IMR-90 (cell line): ENCODE results near the gene FAM168A. TPM values are rescaled to one million over a fixed set of nuclear protein-coding genes. Genes with fewer than 3 reads are reported as not detected.

Experiments used
- ATAC-seq: fragments of 200-7000 bp; cut with Tn5 transposase; 2 replicates; pipeline ENCODE4 v1.9.1; 2020; ENCODE audit warnings: low read depth, mild to moderate bottlenecking, moderate library complexity
- BruUV-seq: library from RNA; stranded (reverse); fragments of 400-500 nt; replicated peaks from 2 replicates; lab custom pipeline; 2021; lab: Mats Ljungman, UMichigan
- CTCF ChIA-PET: fragments of 300-600 bp; formaldehyde crosslinking; extraction: SDS; loops from one replicate; lab custom pipeline; 2021; ENCODE audit warnings: antibody characterized with exemption; lab: Yijun Ruan, JAX
- POLR2A ChIA-PET: fragments of 300-600 bp; sonication (Branson Sonifier 250); formaldehyde crosslinking; loops from one replicate; lab custom pipeline; 2022; ENCODE audit warnings: antibody characterized with exemption; ENCODE audit not compliant: unreplicated experiment; lab: Charles Lee
- DNase-seq: peaks from one replicate; pipeline ENCODE4 v3.0.0; 2013
- H2AFZ ChIP-seq: replicated peaks from 2 replicates; pipeline ENCODE3; 2013; ENCODE audit warnings: low read length, mild to moderate bottlenecking; ENCODE audit not compliant: poor library complexity
- H2AK5ac ChIP-seq: 2 replicates; pipeline ENCODE4 v1.6.1; 2013; ENCODE audit warnings: low read depth, low read length, inconsistent platforms
- H2AK9ac ChIP-seq: replicated peaks from 2 replicates; pipeline ENCODE3; 2013; ENCODE audit warnings: mild to moderate bottlenecking, low read depth, low read length, moderate library complexity; ENCODE audit not compliant: poor library complexity
- H2BK120ac ChIP-seq: 2 replicates; pipeline ENCODE4 v1.6.1; 2013; ENCODE audit warnings: low read depth, low read length, inconsistent platforms
- H2BK15ac ChIP-seq: 3 replicates; pipeline ENCODE4 v1.6.1; 2013; ENCODE audit warnings: low read depth, low read length, inconsistent platforms
- H2BK20ac ChIP-seq: 2 replicates; pipeline ENCODE4 v1.6.1; 2013; ENCODE audit warnings: low read depth, mild to moderate bottlenecking, inconsistent platforms, low read length, moderate library complexity
- H2BK5ac ChIP-seq: 2 replicates; pipeline ENCODE4 v1.6.1; 2013; ENCODE audit warnings: mild to moderate bottlenecking, low read depth, low read length, inconsistent platforms; ENCODE audit not compliant: poor library complexity, severe bottlenecking
- H3K14ac ChIP-seq: replicated peaks from 2 replicates; pipeline ENCODE4 v1.6.1; 2013; ENCODE audit warnings: low read depth, low read length, inconsistent platforms
- H3K18ac ChIP-seq: 2 replicates; pipeline ENCODE4 v1.6.1; 2013; ENCODE audit warnings: low read depth, low read length, control low read depth
- H3K23ac ChIP-seq: 2 replicates; pipeline ENCODE4 v1.6.1; 2013; ENCODE audit warnings: low read depth, low read length, inconsistent platforms
- H3K27ac ChIP-seq: 2 replicates; pipeline ENCODE4 v1.5.1; 2013; ENCODE audit warnings: mild to moderate bottlenecking, control low read depth, low read length; ENCODE audit not compliant: insufficient read depth
- H3K27me3 ChIP-seq: 2 replicates; pipeline ENCODE4 v1.6.1; 2013; ENCODE audit warnings: low read length; ENCODE audit not compliant: control insufficient read depth, insufficient read depth
- H3K36me3 ChIP-seq: 2 replicates; pipeline ENCODE4 v1.6.1; 2013; ENCODE audit warnings: low read length, mixed read lengths; ENCODE audit not compliant: control insufficient read depth, insufficient read depth
- H3K4ac ChIP-seq: 2 replicates; pipeline ENCODE4 v1.6.1; 2013; ENCODE audit warnings: low read depth, low read length, inconsistent platforms
- H3K4me1 ChIP-seq: 2 replicates; pipeline ENCODE4 v1.6.1; 2013; ENCODE audit warnings: low read length, mixed read lengths; ENCODE audit not compliant: control insufficient read depth, insufficient read depth
- H3K4me2 ChIP-seq: 2 replicates; pipeline ENCODE4 v1.6.1; 2013; ENCODE audit warnings: low read depth, mild to moderate bottlenecking, control low read depth, low read length, moderate library complexity
- H3K4me3 ChIP-seq: 2 replicates; pipeline ENCODE4 v1.5.1; 2013; ENCODE audit warnings: low read depth, mild to moderate bottlenecking, control low read depth, low read length, moderate library complexity; ENCODE audit not compliant: insufficient read depth
- H3K56ac ChIP-seq: 2 replicates; pipeline ENCODE4 v1.6.1; 2013; ENCODE audit warnings: low read length, inconsistent platforms; ENCODE audit not compliant: insufficient read depth; ENCODE audit errors: extremely low read depth
- H3K79me1 ChIP-seq, 2 experiments: 2 replicates each; pipeline ENCODE4 v1.6.1; 2013; ENCODE audit warnings: low read length in 2 of 2, inconsistent platforms in 1 of 2, low read depth in 1 of 2
- H3K9ac ChIP-seq: 2 replicates; pipeline ENCODE4 v1.6.1; 2013; ENCODE audit warnings: low read depth, low read length, control low read depth
- H3K9me1 ChIP-seq: 2 replicates; pipeline ENCODE4 v1.6.1; 2013; ENCODE audit warnings: low read length, inconsistent platforms; ENCODE audit not compliant: insufficient read depth
- H3K9me3 ChIP-seq: 2 replicates; pipeline ENCODE4 v1.6.1; 2013; ENCODE audit warnings: low read length; ENCODE audit not compliant: control insufficient read depth, insufficient read depth
- H4K20me1 ChIP-seq: 2 replicates; pipeline ENCODE4 v1.6.1; 2013; ENCODE audit warnings: low read length, inconsistent platforms; ENCODE audit not compliant: insufficient read depth
- H4K5ac ChIP-seq: 2 replicates; pipeline ENCODE4 v1.6.1; 2013; ENCODE audit warnings: mild to moderate bottlenecking, low read depth, low read length, control low read depth
- H4K8ac ChIP-seq, 2 experiments: 2 replicates each; pipeline ENCODE4 v1.6.1; 2013; ENCODE audit warnings: low read depth in 2 of 2, low read length in 2 of 2, control low read depth in 1 of 2, inconsistent platforms in 1 of 2
- H4K91ac ChIP-seq: 2 replicates; pipeline ENCODE4 v1.6.1; 2013; ENCODE audit warnings: low read depth, low read length, inconsistent platforms; ENCODE audit not compliant: insufficient read depth
- BHLHE40 ChIP-seq: fragments of 150-350 bp; IDR thresholded peaks from 2 replicates; pipeline ENCODE4 v1.6.1; 2016; ENCODE audit warnings: mild to moderate bottlenecking, low read depth, low read length
- CEBPB ChIP-seq: IDR thresholded peaks from 2 replicates; pipeline ENCODE4 v1.6.1; 2012; ENCODE audit warnings: low read depth, low read length, improper control_type of control experiment
- CHD1 ChIP-seq: IDR thresholded peaks from 2 replicates; pipeline ENCODE4 v1.6.1; 2012; ENCODE audit warnings: low read depth, low read length, improper control_type of control experiment
- CTCF ChIP-seq: conservative IDR thresholded peaks from 2 replicates; pipeline ENCODE4 v1.5.1; 2012; ENCODE audit warnings: mild to moderate bottlenecking, low read depth, low read length, improper control_type of control experiment
- ELK1 ChIP-seq: fragments of 150-350 bp; IDR thresholded peaks from 2 replicates; pipeline ENCODE4 v1.6.1; 2016; ENCODE audit warnings: low read depth, mild to moderate bottlenecking, low read length, moderate library complexity, borderline replicate concordance
- FOS ChIP-seq: fragments of 150-350 bp; IDR thresholded peaks from 2 replicates; pipeline ENCODE4 v1.6.1; 2016; ENCODE audit warnings: low read depth, low read length
- MAFK ChIP-seq: IDR thresholded peaks from 2 replicates; pipeline ENCODE4 v1.6.1; 2012; ENCODE audit warnings: low read depth, low read length, improper control_type of control experiment
- MAZ ChIP-seq: IDR thresholded peaks from 2 replicates; pipeline ENCODE4 v1.6.1; 2012; ENCODE audit warnings: low read depth, mild to moderate bottlenecking, low read length, improper control_type of control experiment, moderate library complexity, borderline replicate concordance
- MXI1 ChIP-seq: IDR thresholded peaks from 2 replicates; pipeline ENCODE4 v1.6.1; 2012; ENCODE audit warnings: low read depth, mild to moderate bottlenecking, low read length, moderate library complexity, borderline replicate concordance
- NFE2L2 ChIP-seq: fragments of 150-350 bp; IDR thresholded peaks from 2 replicates; pipeline ENCODE4 v1.6.1; 2016; ENCODE audit warnings: low read depth, mild to moderate bottlenecking, low read length
- POLR2A ChIP-seq: IDR thresholded peaks from 2 replicates; pipeline ENCODE4 v1.6.1; 2012; ENCODE audit warnings: mild to moderate bottlenecking, low read depth, low read length
- RAD21 ChIP-seq: IDR thresholded peaks from 2 replicates; pipeline ENCODE4 v1.6.1; 2012; ENCODE audit warnings: low read length, improper control_type of control experiment
- RCOR1 ChIP-seq: IDR thresholded peaks from 2 replicates; pipeline ENCODE4 v1.6.1; 2012; ENCODE audit warnings: mild to moderate bottlenecking, low read length, improper control_type of control experiment; ENCODE audit not compliant: insufficient replicate concordance
- RFX5 ChIP-seq: IDR thresholded peaks from 2 replicates; pipeline ENCODE4 v1.8.0; 2012; ENCODE audit warnings: low read depth, mild to moderate bottlenecking, low read length, moderate library complexity
- SMC3 ChIP-seq: fragments of 150-350 bp; IDR thresholded peaks from 2 replicates; pipeline ENCODE4 v1.6.1; 2016; ENCODE audit warnings: low read depth, mild to moderate bottlenecking, antibody characterized with exemption, low read length, moderate library complexity
- USF2 ChIP-seq: fragments of 150-350 bp; IDR thresholded peaks from 2 replicates; pipeline ENCODE4 v1.6.1; 2017; ENCODE audit warnings: mild to moderate bottlenecking, antibody characterized with exemption, low read length, low read depth
- WGBS, 2 experiments: methylation state at CpG; one replicate each; pipeline versions ENCODE4 v1.1.5 to v1.1.7; 2013; ENCODE audit warnings: missing lambda C conversion rate in 2 of 2; ENCODE audit not compliant: insufficient read length in 1 of 2; ENCODE audit errors: extremely low coverage in 2 of 2; 5-methylcytosine and 5-hydroxymethylcytosine counted together
- dilution Hi-C: fragments of 300-500 bp; cut with HindIII; formaldehyde crosslinking; loops from one replicate; pipeline ENCODE4 v1.14.3; 2018; ENCODE audit warnings: low sequenced_read_pairs; ENCODE audit not compliant: unreplicated experiment
- in situ Hi-C: fragments of 300-500 bp; cut with MboI; formaldehyde crosslinking; loops from 3 replicates; pipeline ENCODE4 v1.14.3; 2019; ENCODE audit warnings: low sequenced_read_pairs, inconsistent platforms, mixed read lengths
- intact Hi-C: fragments of 100-400 bp; cut with micrococcal nuclease; formaldehyde crosslinking; loops from 2 replicates; pipeline ENCODE4 v1.10.0; 2022
- polyA plus RNA-seq, 3 experiments: library from polyadenylated mRNA; depleted of rRNA; stranded (reverse); fragments of >200 nt; gene quantifications; 2 replicates each; pipeline ENCODE4 v1.2.3, GENCODE V29; 2012; ENCODE audit warnings: low replicate concordance in 1 of 3
- total RNA-seq: library from RNA; depleted of rRNA; stranded (reverse); fragments of >200 nt; gene quantifications from 2 replicates; pipeline ENCODE4 v1.2.3, GENCODE V29; 2012

FAM168A gene
- total and polyA plus RNA-seq, 2 of the 4 experiments (the other 2 are of a cell fraction): 13.1 to 22.8 TPM

GRCh38 chr11:73406619-73407018 lies 191.3 kb downstream of the FAM168A start:
- Histone ChIP-seq H3K4me3 (no peak overlapping the region), H2AFZ (no peak overlapping the region), H3K9ac (no peak overlapping the region), H2BK20ac (no peak overlapping the region), H3K79me1 (peaks cover 3 to 9% of the 10 kb centered on the region in 2 experiments; a peak in 3 of 4 replicates), H3K18ac (no peak overlapping the region), H4K91ac (no peak overlapping the region), H3K9me3 (no peaks in the 10 kb centered on the region), H2BK5ac (no peak overlapping the region), H3K23ac (no peak overlapping the region), H2BK120ac (no peak overlapping the region), H3K4ac (no peak overlapping the region), H3K56ac (no peak overlapping the region), H2BK15ac (no peak overlapping the region), H3K27me3 (no peaks in the 10 kb centered on the region), H3K4me1 (peaks cover 6% of the 10 kb centered on the region), H3K36me3 (peaks cover 27% of the 10 kb centered on the region), H4K5ac (no peak overlapping the region), H3K4me2 (no peak overlapping the region), H3K9me1 (peaks cover 17% of the 10 kb centered on the region), H4K20me1 (no peaks in the 10 kb centered on the region; the same call in 1 of the 2 replicates), H3K27ac (no peak overlapping the region), H2AK9ac (no peak overlapping the region), H4K8ac (no peak overlapping the region), H2AK5ac (no peak overlapping the region), H3K14ac (no peak overlapping the region)
- DNase-seq: no peak
- in situ Hi-C loops (no loop called here), intact Hi-C loops (no loop called here), dilution Hi-C loops (no loop called here)
- ChIA-PET CTCF (interaction anchor here (1.2 kb wide), 1 partner anchor 254 kb away, joined by 7 read pairs; no protein-coding TSS in a partner anchor), POLR2A (interaction anchor here (0.5 kb wide), 1 partner anchor 11 kb away, joined by 8 read pairs; no protein-coding TSS in a partner anchor)
- TF ChIP-seq MAZ: no peak
- TF ChIP-seq NFE2L2: no peak
- no peak for TF ChIP-seq MAFK
- no peak for TF ChIP-seq RCOR1
- no peak for TF ChIP-seq SMC3
- TF ChIP-seq CTCF: no peak
- TF ChIP-seq ELK1: no peak
- TF ChIP-seq USF2: no peak
- no peak for TF ChIP-seq MXI1
- TF ChIP-seq POLR2A: no peak
- TF ChIP-seq BHLHE40: no peak
- no peak for TF ChIP-seq CHD1
- TF ChIP-seq FOS: no peak
- TF ChIP-seq CEBPB: no peak
- TF ChIP-seq RAD21: no peak
- TF ChIP-seq RFX5: no peak
- 90% methylated on average over 2 of the region's 5 CpGs; no CpG with 5 or more reads in 1 of the 2 experiments for WGBS, 2 experiments
- ATAC-seq: no peak
- no TSS peak for BruUV-seq
